Left colon (tissue), 2 donors: ENCODE results near the gene E2F7. TPM values are rescaled to one million over a fixed set of nuclear protein-coding genes. Genes with fewer than 3 reads are reported as not detected.
A peak's percentile ranks its signal among the peaks of the same experiment; 100 is the strongest.
"Not testable (repeated sequence)": the region's sequence is repeated elsewhere in the genome, so short reads cannot be mapped to it uniquely, and the experiment has no call there.

Source experiments
- ATAC-seq: fragments of 200-7000 bp; cut with Tn5 transposase; one replicate; pipeline ENCODE4 v1.9.1; 2020; ENCODE audit warnings: mild to moderate bottlenecking, moderate library complexity
- DNase-seq, 2 donors: peaks; one replicate each; pipeline ENCODE4 v3.0.0-alpha.2; 2020
- intact Hi-C, 2 donors: fragments of 100-400 bp; cut with DNase I in 1 of 2; cut with micrococcal nuclease in 1 of 2; formaldehyde crosslinking; loops; one replicate each; pipeline versions ENCODE4 v1.11.2 to v1.14.0; 2022; cut with DNase I, micrococcal nuclease
- long read RNA-seq: library from polyadenylated mRNA; unstranded; transcript quantifications from one replicate; pipeline ENCODE4 v2.0.0, GENCODE V29; 2021
- total RNA-seq, 2 donors: library from RNA; stranded (reverse); fragmentation: NEBNext Ultra II Directional; extraction: Animal tissue kit (Norgen Biotek cat#: 25700); gene quantifications; one replicate each; pipeline ENCODE4 v1.2.1, GENCODE V29; 2021
- donor health status: DM: no; HTN: no; CAD: no.
- donor health status: DM: yes; HTN: yes; CAD: no.

The E2F7 gene
- 1 to 10 TPM in 1 of 2 donors, under 1 TPM in 1; 0.95 to 3.3 TPM for total RNA-seq
- long read RNA-seq = 0 reads

- intact Hi-C loops = no loop called here
Observed at GRCh38 chr12:77065361-77066204, at the start of gene E2F7. Gene E2F7 (minus strand): TSS chr12:77065569. CDS start chr12:77064635, 934 bp downstream.

GRCh38 chr12:77113971-77114370, 48.6 kb upstream of the E2F7 start:
- ATAC-seq (no peak), DNase-seq (no peak)
- intact Hi-C loops = no loop called here

More at GRCh38 chr12:77065361-77066204, at the start of gene E2F7:
- peak; percentile 81 to 88 for DNase-seq
- ATAC-seq = peak; percentile 98

- intact Hi-C loops = no loop called here
- no peak for ATAC-seq
Observed at GRCh38 chr12:77108707-77109106, 43.3 kb upstream of the E2F7 start.

GRCh38 chr12:77107121-77107520, 41.8 kb upstream of the E2F7 start:
- intact Hi-C loops = no loop called here
- ATAC-seq (no peak), DNase-seq (no peak)

More at GRCh38 chr12:77108707-77109106, 43.3 kb upstream of the E2F7 start:
- DNase-seq = no peak

GRCh38 chr12:77104792-77105191, 39.4 kb upstream of the E2F7 start:
- intact Hi-C loops = no loop called here
- DNase-seq (no peak), ATAC-seq (no peak)

GRCh38 chr12:77104286-77104685, 38.9 kb upstream of the E2F7 start:
- DNase-seq (no peak), ATAC-seq (no peak)
- intact Hi-C loops = no loop called here

GRCh38 chr12:77102691-77103090, 37.3 kb upstream of the E2F7 start:
- no peak for ATAC-seq
- intact Hi-C loops = no loop called here
- DNase-seq = no peak

- DNase-seq = no peak
Observed at GRCh38 chr12:77102123-77102522, 36.8 kb upstream of the E2F7 start.

GRCh38 chr12:77099799-77100198, 34.4 kb upstream of the E2F7 start:
- no peak for ATAC-seq
- DNase-seq = no peak
- intact Hi-C loops = no loop called here

More at GRCh38 chr12:77102123-77102522, 36.8 kb upstream of the E2F7 start:
- no peak for ATAC-seq
- intact Hi-C loops = no loop called here

GRCh38 chr12:77097846-77098245, 32.5 kb upstream of the E2F7 start:
- DNase-seq = no peak
- intact Hi-C loops = no loop called here
- ATAC-seq = no peak

- ATAC-seq, intact Hi-C loops, DNase-seq: not testable (repeated sequence)
Observed at GRCh38 chr12:77092227-77092626, 26.9 kb upstream of the E2F7 start.

GRCh38 chr12:77089686-77090220, 24.4 kb upstream of the E2F7 start:
- no peak for DNase-seq
- ATAC-seq = no peak
- intact Hi-C loops = no loop called here

- intact Hi-C loops = no loop called here
- DNase-seq (no peak), ATAC-seq (no peak)
Observed at GRCh38 chr12:77087427-77087826, 22.1 kb upstream of the E2F7 start.

GRCh38 chr12:77082021-77082420, 16.7 kb upstream of the E2F7 start:
- ATAC-seq (no peak), DNase-seq (no peak)
- intact Hi-C loops = no loop called here

- intact Hi-C loops = no loop called here
- no peak for ATAC-seq
- DNase-seq = no peak
Observed at GRCh38 chr12:77079631-77080030, 14.3 kb upstream of the E2F7 start.

- intact Hi-C loops = no loop called here
- DNase-seq (no peak), ATAC-seq (peak; percentile 36)
Observed at GRCh38 chr12:77078231-77078630, 12.9 kb upstream of the E2F7 start.

- DNase-seq (no peak), ATAC-seq (no peak)
- intact Hi-C loops = no loop called here
Observed at GRCh38 chr12:77076886-77077285, 11.5 kb upstream of the E2F7 start.

GRCh38 chr12:77073894-77074293, 8.5 kb upstream of the E2F7 start:
- DNase-seq, intact Hi-C loops, ATAC-seq: not testable (repeated sequence)

GRCh38 chr12:77072833-77073495, 7.6 kb upstream of the E2F7 start:
- ATAC-seq = no peak
- no peak for DNase-seq
- intact Hi-C loops = no loop called here
